HepG2 (cell line): Measurements from ENCODE around the gene LSS. TPM values are rescaled to one million over a fixed set of nuclear protein-coding genes. Genes with fewer than 3 reads are reported as not detected.

Experiments used
- ATAC-seq: fragments of 200-7000 bp; cut with Tn5 transposase; 3 replicates; pipeline ENCODE4 v1.9.1; 2020; ENCODE audit warnings: mild to moderate bottlenecking, moderate library complexity
- BruUV-seq: library from RNA; stranded (reverse); fragments of 400-500 nt; replicated peaks from 2 replicates; lab custom pipeline; 2021; lab: Mats Ljungman, UMichigan
- CTCF ChIA-PET: fragments of 300-600 bp; formaldehyde crosslinking; extraction: SDS; loops from one replicate; lab custom pipeline; 2021; ENCODE audit warnings: low total read pairs, inconsistent platforms, low intra/inter-chr PET ratio; lab: Yijun Ruan, JAX
- POLR2A ChIA-PET: fragments of 350-600 bp; sonication (Branson Sonifier 250); formaldehyde crosslinking; loops from one replicate; lab custom pipeline; 2020; ENCODE audit warnings: antibody characterized with exemption, inconsistent platforms; lab: Yijun Ruan, JAX
- DNase-seq: peaks from one replicate; pipeline ENCODE4 v3.0.0-alpha.2; 2015; ENCODE audit warnings: low spot score
- FAIRE-seq: peaks from 3 replicates; lab custom pipeline; 2011; peaks lifted over from hg19 to GRCh38; lab: Jason Lieb, UNC
- H2AFZ ChIP-seq: one replicate; pipeline ENCODE4 v1.6.1; 2011; ENCODE audit warnings: low read length, inconsistent platforms
- H3K27ac ChIP-seq: fragments of 300-600 bp; 3 replicates; pipeline ENCODE4 v1.8.0; 2011; ENCODE audit warnings: mixed run types, mild to moderate bottlenecking, mixed read lengths, low read length, inconsistent platforms; ENCODE audit not compliant: insufficient read depth; ENCODE audit errors: extremely low read length
- H3K27me3 ChIP-seq, 2 experiments: fragments of 200-600 bp in 1 of 2; 2 replicates in 1 of 2; 3 replicates in 1 of 2; pipeline versions ENCODE4 v1.6.0 to v1.8.0; 2011; ENCODE audit warnings: low read length in 2 of 2, mild to moderate bottlenecking in 2 of 2, moderate library complexity in 2 of 2, inconsistent platforms in 1 of 2; ENCODE audit not compliant: insufficient read depth in 2 of 2, control insufficient read depth in 1 of 2
- H3K36me3 ChIP-seq, 2 experiments: fragments of 200-600 bp in 1 of 2; replicated peaks in 1 of 2; 2 replicates in 1 of 2; 3 replicates in 1 of 2; pipeline versions ENCODE4 v1.5.1 to v1.8.0; 2011; ENCODE audit warnings: low read length in 2 of 2, inconsistent platforms in 1 of 2; ENCODE audit not compliant: insufficient read depth in 2 of 2, control insufficient read depth in 1 of 2
- H3K4me1 ChIP-seq: 2 replicates; pipeline ENCODE4 v1.5.1; 2012; ENCODE audit warnings: low read length, inconsistent platforms; ENCODE audit not compliant: insufficient read depth
- H3K4me2 ChIP-seq: 2 replicates; pipeline ENCODE4 v1.6.0; 2011; ENCODE audit warnings: low read depth, low read length, inconsistent platforms
- H3K4me3 ChIP-seq, 3 experiments: fragments of 200-600 bp in 1 of 3; sonication (generic), shearing (Covaris generic) in 1 of 3; replicated peaks in 1 of 3; 2 replicates each; pipeline ENCODE4 v1.5.1; 2011 to 2016; ENCODE audit warnings: low read length in 3 of 3, inconsistent platforms in 2 of 3, low read depth in 2 of 3, mild to moderate bottlenecking in 2 of 3, control low read depth in 1 of 3, mixed read lengths in 1 of 3; ENCODE audit not compliant: insufficient read depth in 1 of 3
- H3K79me2 ChIP-seq: one replicate; pipeline ENCODE4 v1.6.1; 2011; ENCODE audit warnings: low read length, inconsistent platforms; ENCODE audit not compliant: insufficient read depth
- H3K9ac ChIP-seq: 2 replicates; pipeline ENCODE4 v1.6.0; 2011; ENCODE audit warnings: mild to moderate bottlenecking, low read depth, low read length, inconsistent platforms; ENCODE audit not compliant: insufficient read depth
- H3K9me3 ChIP-seq: 2 replicates; pipeline ENCODE4 v1.5.1; 2012; ENCODE audit warnings: mild to moderate bottlenecking, low read length
- H4K20me1 ChIP-seq: 2 replicates; pipeline ENCODE4 v1.6.0; 2011; ENCODE audit warnings: inconsistent platforms, mild to moderate bottlenecking, low read length, moderate library complexity; ENCODE audit not compliant: insufficient read depth
- ARID2 ChIP-seq: sonication (generic); formaldehyde crosslinking; IDR thresholded peaks from 2 replicates; pipeline ENCODE4 v1.8.1; 2022; ENCODE audit warnings: mild to moderate bottlenecking, missing genetic modification reagents, borderline replicate concordance
- EZH2 ChIP-seq: conservative IDR thresholded peaks from 2 replicates; pipeline ENCODE4 v1.6.1; 2012; ENCODE audit warnings: mild to moderate bottlenecking, low read depth, low read length, moderate library complexity
- FOSL1 ChIP-seq: sonication (generic); formaldehyde crosslinking; IDR thresholded peaks from 2 replicates; pipeline ENCODE4 v1.9.0; 2021; ENCODE audit warnings: missing genetic modification reagents, borderline replicate concordance
- IKZF1 ChIP-seq: fragments of 450-650 bp; IDR thresholded peaks from 2 replicates; pipeline ENCODE4 v1.7.1; 2016
- MAFF ChIP-seq: IDR thresholded peaks from 2 replicates; pipeline ENCODE4 v1.6.1; 2011; ENCODE audit warnings: low read depth, low read length, improper control_type of control experiment
- MLXIP ChIP-seq: sonication (generic); formaldehyde crosslinking; IDR thresholded peaks from 2 replicates; pipeline ENCODE4 v1.9.0; 2021; ENCODE audit warnings: missing genetic modification reagents, borderline replicate concordance
- MTA1 ChIP-seq: sonication (generic); formaldehyde crosslinking; IDR thresholded peaks from 2 replicates; pipeline ENCODE4 v1.4.0; 2020; ENCODE audit warnings: missing genetic modification reagents, mild to moderate bottlenecking, borderline replicate concordance
- NONO ChIP-seq, 2 experiments: fragments of 450-650 bp in 1 of 2; sonication (generic) in 1 of 2; formaldehyde crosslinking in 1 of 2; IDR thresholded peaks in 1 of 2; conservative IDR thresholded peaks in 1 of 2; 2 replicates each; pipeline versions ENCODE4 v1.6.1 to v1.8.0; 2017 to 2022; ENCODE audit warnings: mild to moderate bottlenecking in 1 of 2, missing genetic modification reagents in 1 of 2, moderate library complexity in 1 of 2
- RBM39 ChIP-seq: fragments of 200-400 bp; formaldehyde crosslinking; IDR thresholded peaks from one replicate; pipeline ENCODE4 v1.6.1; 2018; ENCODE audit warnings: antibody characterized with exemption, mild to moderate bottlenecking, low read depth, low read length; ENCODE audit not compliant: poor library complexity, severe bottlenecking
- ZNF24 ChIP-seq: fragments of 450-650 bp; IDR thresholded peaks from 2 replicates; pipeline ENCODE4 v1.6.1; 2017; ENCODE audit warnings: antibody characterized with exemption, mild to moderate bottlenecking
- ZNF44 ChIP-seq: sonication (generic); formaldehyde crosslinking; IDR thresholded peaks from 2 replicates; pipeline ENCODE4 v1.5.1; 2020; ENCODE audit warnings: mild to moderate bottlenecking, missing genetic modification reagents
- ZNF513 ChIP-seq: sonication (generic); formaldehyde crosslinking; conservative IDR thresholded peaks from 2 replicates; pipeline ENCODE4 v1.5.0; 2020; ENCODE audit warnings: missing genetic modification reagents
- ZNF530 ChIP-seq: sonication (generic); formaldehyde crosslinking; IDR thresholded peaks from 2 replicates; pipeline ENCODE4 v1.5.0; 2020; ENCODE audit warnings: low read depth, mild to moderate bottlenecking, missing genetic modification reagents
- ZNF576 ChIP-seq: sonication (generic); formaldehyde crosslinking; IDR thresholded peaks from 2 replicates; pipeline ENCODE4 v1.4.0; 2020; ENCODE audit warnings: mild to moderate bottlenecking, missing genetic modification reagents
- ZNF720 ChIP-seq: sonication (generic); formaldehyde crosslinking; IDR thresholded peaks from 2 replicates; pipeline ENCODE4 v1.4.0; 2020; ENCODE audit warnings: missing genetic modification reagents
- WGBS: methylation state at CpG from one replicate; pipeline ENCODE4 v1.1.6; 2017; ENCODE audit warnings: low lambda C conversion rate; 5-methylcytosine and 5-hydroxymethylcytosine counted together
- in situ Hi-C: cut with HindIII; loops from 2 replicates; pipeline ENCODE4 v1.10.0; 2017; ENCODE audit warnings: low pct_unique_long_range_greater_than_20kb; ENCODE audit not compliant: extremely low pct_ligation_motif_present
- intact Hi-C: fragments of 100-400 bp; cut with micrococcal nuclease; formaldehyde crosslinking; loops from one replicate; pipeline ENCODE4 v1.10.0; 2022; ENCODE audit not compliant: unreplicated experiment
- polyA plus RNA-seq, 8 experiments: library from polyadenylated mRNA; depleted of rRNA in 3 of 8; stranded (reverse) in 7 of 8; unstranded in 1 of 8; fragments of >200 nt; fragmentation: Illumina TruSeq in 4 of 8; extraction: Trizol in 4 of 8; gene quantifications; 2 replicates each; pipeline versions ENCODE4 v1.2.1 to v1.2.3, GENCODE V29; 2011 to 2016; ENCODE audit warnings: low read depth in 4 of 8, missing spikeins in 1 of 8, mixed read lengths in 1 of 8; ENCODE audit not compliant: insufficient read depth in 1 of 8
- total RNA-seq, 5 experiments: library from RNA; depleted of rRNA; stranded (reverse); fragments of >200 nt; fragmentation: Illumina TruSeq; extraction: Trizol; gene quantifications; 2 replicates each; pipeline ENCODE4 v1.2.3, GENCODE V29; 2016; ENCODE audit warnings: low read depth in 1 of 5

Gene LSS
- total and polyA plus RNA-seq, 2 of the 13 experiments (the other 11 are each of a cell fraction or from before 2014, with no cell fraction given) = 72.6 to 113 TPM

GRCh38 chr21:46168659-46169386 lies 59.8 kb downstream of the LSS start:
- Histone ChIP-seq H3K9ac (no peak overlapping the region), H3K4me3 (no peak overlapping the region), H4K20me1 (no peaks in the 10 kb centered on the region), H3K27ac (no peak overlapping the region), H3K79me2 (no peaks in the 10 kb centered on the region), H3K4me2 (no peak overlapping the region), H3K4me1 (no peaks in the 10 kb centered on the region), H3K36me3 (no peaks in the 10 kb centered on the region), H2AFZ (no peak overlapping the region), H3K9me3 (no peaks in the 10 kb centered on the region), H3K27me3 (no peaks in the 10 kb centered on the region; a peak in 1 of 5 replicates)
- CTCF ChIA-PET = no interaction called here
- intact Hi-C loops = no loop called here
- DNase-seq (no peak), FAIRE-seq (no peak), ATAC-seq (no peak)
- in situ Hi-C loops = no loop called here
- POLR2A ChIA-PET = no interaction called here
- no TSS peak for BruUV-seq
- 61% methylated on average over 8 of the region's 8 CpGs for WGBS
- TF ChIP-seq ZNF720 (CRISPR knock-in tag) (no peak), MTA1 (CRISPR knock-in tag) (no peak), NONO (IDR thresholded peaks at IDR 0.05) (no peak), NONO (CRISPR knock-in tag; conservative IDR thresholded peaks at IDR 0.05) (no peak), FOSL1 (CRISPR knock-in tag) (no peak), ZNF513 (no peak), ARID2 (CRISPR knock-in tag) (no peak), EZH2 (no peak), MAFF (no peak), ZNF24 (no peak), MLXIP (no peak), RBM39 (no peak), IKZF1 (no peak), ZNF530 (no peak), ZNF44 (CRISPR knock-in tag) (no peak), ZNF576 (CRISPR knock-in tag) (no peak)
